Renal pelvis (tissue), 12 donors: ENCODE results near the gene CXCL5. TPM values are rescaled to one million over a fixed set of nuclear protein-coding genes. Genes with fewer than 3 reads are reported as not detected.

Source experiments
- DNase-seq: peaks from one replicate; pipeline ENCODE4 v3.0.0-alpha.2; 2013
- long read RNA-seq, 16 experiments: transcript quantifications; one replicate each; lab custom pipeline, GENCODE V29; 2026
- polyA plus RNA-seq, 3 donors: library from polyadenylated mRNA; unstranded; fragments of 120-200 nt; gene quantifications; one replicate each; pipeline ENCODE4 v1.2.1, GENCODE V29; 2013; ENCODE audit not compliant: insufficient read length in 3 of 3

The CXCL5 gene
- under 1 TPM in 2 of 3 donors, not detected in 1; 0.07 to 0.12 TPM for polyA plus RNA-seq
- long read RNA-seq, donor 1: 0 reads
- long read RNA-seq, donor 2: 0 reads
- long read RNA-seq, donor 3: 0 reads
- long read RNA-seq, donor 4: 0 reads
- long read RNA-seq, donor 5: 0 reads
- long read RNA-seq, donor 6: 0 reads
- long read RNA-seq, donor 7: 0 reads
- long read RNA-seq, donor 8, partial matches to known transcripts: 0 of 3 reads
- long read RNA-seq, donor 8, other reads (novel, unspliced or antisense): 0 of 3 reads
- long read RNA-seq, donor 9: 0 reads
- long read RNA-seq, donor 10: 0 reads
- long read RNA-seq, donor 11: 0 reads
- long read RNA-seq, donor 12: 0 reads
- long read RNA-seq, donor 13: 0 reads
- long read RNA-seq, donor 14: 0 reads
- long read RNA-seq, donor 15, partial matches to known transcripts: 0 of 2 reads
- long read RNA-seq, donor 15, other reads (novel, unspliced or antisense): 0 of 2 reads
- long read RNA-seq, donor 16: 0 reads

DNA sequence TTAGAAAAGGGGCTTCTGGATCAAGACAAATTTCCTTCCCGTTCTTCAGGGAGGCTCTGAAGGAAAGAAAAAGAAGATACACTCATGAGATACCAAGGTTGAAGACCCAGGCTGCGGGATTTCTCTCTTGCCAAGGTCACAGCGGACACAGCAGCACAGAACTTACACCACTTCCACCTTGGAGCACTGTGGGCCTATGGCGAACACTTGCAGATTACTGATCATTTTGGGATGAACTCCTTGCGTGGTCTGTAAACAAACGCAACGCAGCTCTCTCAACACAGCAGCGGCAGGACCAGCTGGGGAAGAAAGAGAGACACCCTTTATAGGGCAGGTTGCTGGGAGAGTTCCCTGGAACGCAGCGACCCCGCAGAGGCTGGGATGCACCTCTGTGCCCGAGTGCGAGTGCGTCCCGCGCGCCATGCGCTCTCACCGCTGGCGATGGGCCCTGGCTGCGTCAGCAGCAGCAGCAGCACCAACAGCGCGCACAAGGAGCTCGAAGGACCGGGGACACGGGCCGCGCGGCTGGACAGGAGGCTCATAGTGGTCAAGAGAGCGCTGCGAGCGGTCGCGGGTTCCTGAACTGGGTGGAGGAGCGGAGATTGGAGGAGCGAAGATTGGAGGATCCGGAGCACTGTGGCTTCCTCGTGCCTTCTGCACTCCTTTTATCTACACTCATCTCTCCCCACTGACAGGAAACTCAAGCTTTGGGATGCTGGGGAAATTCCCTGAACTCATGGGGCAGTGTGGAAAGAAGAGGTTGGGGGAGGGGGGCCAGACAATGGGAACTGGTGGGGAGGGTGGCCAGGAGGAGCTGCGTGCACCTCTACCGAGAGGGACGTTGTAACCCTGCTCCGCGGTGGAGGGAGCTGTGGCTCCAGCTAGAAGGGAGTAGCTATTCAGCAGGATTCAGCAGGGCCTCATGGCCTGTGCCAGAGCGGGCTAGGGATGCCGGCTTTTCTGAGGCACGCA lies at the start of gene CXCL5:
Gene CXCL5, minus strand, starts transcription at position 638 of the 972 bp plus-strand sequence. Its CDS starts 96 bp downstream, at position 542.
- peak; percentile 3 for DNase-seq

DNA sequence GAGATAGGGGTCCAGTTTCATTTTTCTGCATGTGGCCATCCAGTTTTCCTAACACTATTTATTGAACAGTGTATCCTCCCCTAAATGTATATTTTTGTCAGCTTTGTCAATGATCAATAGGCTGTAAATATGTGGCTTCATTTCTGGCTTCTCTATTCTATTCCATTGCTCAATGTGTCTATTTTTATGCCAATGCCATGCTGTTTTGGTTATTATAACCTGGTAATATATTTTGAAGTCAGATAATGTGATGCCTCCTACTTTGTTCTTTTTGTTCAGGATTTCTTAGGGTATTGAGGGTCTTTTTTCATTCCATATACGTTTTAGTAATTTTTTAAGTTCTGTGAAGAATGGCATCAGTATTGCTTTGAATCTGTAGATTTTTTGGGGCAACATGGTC lies 48.7 kb upstream of the CXCL5 start:
- DNase-seq: no peak

DNA sequence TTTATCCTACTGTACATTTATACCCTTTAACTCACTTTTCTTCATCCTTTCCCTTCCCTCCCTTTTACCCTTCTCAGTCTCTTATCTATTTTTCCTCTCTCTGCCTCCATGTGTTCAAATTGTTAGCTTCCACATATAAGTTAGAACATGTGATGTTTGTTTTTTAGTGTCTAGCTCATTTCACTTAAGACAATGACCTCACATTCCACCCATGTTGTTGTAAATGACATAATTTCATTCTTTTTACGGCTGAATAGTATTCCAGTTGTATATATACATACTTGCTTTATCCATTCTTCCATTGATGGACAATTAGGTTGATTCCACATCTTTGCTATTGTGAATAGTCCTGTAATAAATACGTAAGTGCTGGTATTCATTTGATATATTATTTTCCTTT lies 47.3 kb upstream of the CXCL5 start:
- DNase-seq: no peak

DNA sequence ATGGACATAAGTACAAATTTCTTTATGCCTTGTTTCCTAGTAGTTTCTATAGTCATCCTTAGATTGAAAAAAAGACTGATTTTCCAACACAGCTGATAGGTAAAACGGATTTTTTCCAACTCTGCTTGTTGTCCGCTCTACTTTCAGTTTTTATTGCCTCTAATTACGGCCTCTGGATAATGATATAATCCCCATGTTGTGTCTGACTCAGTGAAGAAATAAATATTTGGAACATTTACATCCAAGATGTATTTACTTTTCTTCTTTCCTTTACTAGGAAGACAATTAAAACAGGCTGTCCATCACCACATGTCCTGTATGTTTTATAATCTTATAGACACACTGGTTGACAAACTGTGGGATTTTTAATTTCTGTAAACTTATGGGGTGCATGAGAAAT lies 46.8 kb upstream of the CXCL5 start:
- DNase-seq: no peak

DNA sequence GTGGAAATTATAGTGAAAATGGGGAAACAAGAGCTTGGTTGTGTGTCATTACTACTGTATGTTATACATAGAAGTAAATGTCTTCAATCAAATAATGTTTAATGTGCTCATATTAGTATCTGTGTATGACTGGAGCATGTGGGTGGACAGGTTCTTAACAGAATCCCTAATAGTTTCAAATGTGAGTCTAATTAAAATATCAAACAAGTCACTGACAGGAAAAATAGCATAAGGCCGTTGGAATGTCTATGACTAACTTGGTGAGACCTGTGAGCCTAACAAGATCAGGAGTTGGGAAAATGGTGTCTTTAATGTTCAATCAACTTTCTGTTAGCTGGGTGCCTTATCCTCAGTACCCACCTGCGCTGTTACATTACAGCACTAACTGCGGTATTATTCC lies 46.2 kb upstream of the CXCL5 start:
- no peak for DNase-seq

DNA sequence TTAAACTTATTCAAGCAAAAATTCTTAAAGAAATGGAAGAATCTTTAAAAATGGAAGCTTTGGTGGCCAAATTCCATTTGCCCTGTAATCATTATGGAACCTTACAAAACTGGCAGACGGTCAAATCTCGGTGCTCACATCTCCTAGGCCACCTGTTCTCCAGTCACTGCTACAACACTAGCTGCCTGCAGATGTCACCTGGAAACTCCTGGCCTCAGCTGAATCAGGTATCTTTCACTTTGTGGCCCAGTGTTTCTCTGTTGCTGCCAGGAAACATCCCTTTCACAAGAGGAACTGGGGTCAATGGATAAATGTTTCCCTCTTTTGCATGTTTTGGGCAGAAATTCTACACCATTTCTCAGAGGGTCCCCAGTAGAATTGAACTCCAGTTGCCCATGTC lies 44.2 kb upstream of the CXCL5 start:
- DNase-seq: no peak

DNA sequence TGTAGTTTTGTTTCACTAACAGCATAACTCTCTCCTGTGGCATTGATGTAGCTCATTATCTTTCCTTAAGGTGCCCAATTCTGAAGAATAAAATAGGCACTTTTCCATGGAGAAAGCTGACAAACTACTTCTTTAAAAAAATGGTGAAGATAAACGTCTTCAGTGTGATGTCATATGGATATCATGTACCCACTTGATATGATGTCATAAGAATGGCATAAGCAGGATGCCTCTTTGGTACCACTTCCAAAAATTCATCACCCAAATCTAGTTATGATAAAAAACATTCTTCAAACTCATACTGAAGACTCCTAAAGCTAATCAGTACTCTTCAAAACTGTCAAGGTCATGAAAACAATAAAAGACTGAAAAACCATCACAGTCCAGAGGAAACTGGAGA lies 42.9 kb upstream of the CXCL5 start:
- no peak for DNase-seq

DNA sequence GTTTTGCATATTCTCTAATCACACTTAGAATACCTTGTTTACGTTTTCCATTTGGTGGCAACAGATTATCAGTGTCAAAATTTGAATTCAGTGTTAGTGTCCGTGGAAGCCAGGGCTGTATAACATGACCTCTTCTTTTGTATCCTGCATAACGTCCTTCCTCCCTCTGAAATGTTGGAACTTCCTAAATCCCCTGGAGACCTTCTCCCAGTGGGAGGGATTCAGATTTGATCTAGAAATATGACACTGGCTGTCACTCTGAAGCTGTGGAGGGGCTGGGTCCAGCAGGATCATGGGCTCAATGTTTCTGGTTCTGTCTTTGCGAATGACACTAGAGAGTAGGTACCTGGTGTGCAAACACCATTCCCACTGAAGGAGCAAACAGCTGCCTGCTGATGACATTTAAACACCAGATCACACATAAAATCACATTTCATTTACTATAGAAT lies 40.9 kb upstream of the CXCL5 start:
- DNase-seq: no peak

DNA sequence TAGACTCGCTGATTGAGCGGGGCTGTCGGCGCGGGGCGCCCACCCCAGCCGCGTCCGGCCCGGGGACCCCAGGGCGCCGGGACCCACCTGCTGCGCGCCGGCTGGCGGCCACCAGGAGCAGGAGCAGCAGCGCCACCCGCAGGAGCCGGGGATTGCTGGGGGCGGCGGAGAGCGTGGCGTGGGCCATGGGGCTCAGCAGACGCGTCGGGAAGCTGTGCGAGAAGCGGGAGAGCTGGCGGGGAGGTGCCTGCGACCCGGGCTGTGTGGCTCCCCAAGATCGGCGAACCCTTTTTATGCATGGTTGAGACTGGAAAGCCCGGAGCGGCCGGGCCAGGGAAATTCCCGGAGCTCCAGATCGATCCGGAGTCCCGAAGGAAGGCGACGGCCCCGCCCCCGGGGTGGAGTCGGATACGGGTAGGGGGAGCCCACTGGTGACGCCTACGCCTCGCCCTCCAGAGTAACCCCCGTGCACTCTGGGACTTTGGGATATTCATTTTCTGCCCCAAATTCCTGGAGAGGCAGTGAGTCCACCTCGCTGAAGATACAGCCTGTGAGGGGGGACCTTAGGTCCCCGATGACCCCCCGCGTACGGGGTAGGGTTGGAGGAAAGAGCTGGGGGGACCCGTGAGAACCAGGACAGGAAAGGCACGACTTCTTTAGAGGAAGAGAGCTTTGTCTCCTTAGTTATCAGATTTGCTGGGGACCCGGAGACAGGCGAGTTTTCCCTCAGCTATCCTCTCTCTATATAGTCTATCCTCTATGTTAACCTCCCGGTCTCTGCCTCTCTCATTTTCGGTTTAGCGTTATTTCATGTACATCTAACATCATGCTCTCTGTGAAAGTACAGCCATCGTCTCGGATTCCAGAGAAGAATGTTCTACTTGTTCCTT lies 40.2 kb upstream of the CXCL5 start, which contains the start of gene CXCL3:
Gene CXCL3, minus strand, starts transcription at position 265 of the 890 bp plus-strand sequence. Its CDS starts 78 bp downstream, at position 187.
- DNase-seq: peak; percentile 35

DNA sequence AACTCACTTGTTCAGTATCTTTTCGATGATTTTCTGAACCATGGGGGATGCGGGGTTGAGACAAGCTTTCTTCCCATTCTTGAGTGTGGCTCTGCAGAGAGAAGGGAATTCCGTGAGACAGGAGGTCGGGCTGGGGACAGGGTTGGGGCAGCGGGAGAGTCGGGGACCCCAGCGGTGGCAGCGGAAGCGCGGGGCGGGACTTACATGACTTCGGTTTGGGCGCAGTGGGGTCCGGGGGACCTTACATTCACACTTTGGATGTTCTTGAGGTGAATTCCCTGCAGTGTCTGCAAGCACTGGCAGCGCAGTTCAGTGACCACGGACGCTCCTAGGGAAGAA lies 39.6 kb upstream of the CXCL5 start:
- no peak for DNase-seq

DNA sequence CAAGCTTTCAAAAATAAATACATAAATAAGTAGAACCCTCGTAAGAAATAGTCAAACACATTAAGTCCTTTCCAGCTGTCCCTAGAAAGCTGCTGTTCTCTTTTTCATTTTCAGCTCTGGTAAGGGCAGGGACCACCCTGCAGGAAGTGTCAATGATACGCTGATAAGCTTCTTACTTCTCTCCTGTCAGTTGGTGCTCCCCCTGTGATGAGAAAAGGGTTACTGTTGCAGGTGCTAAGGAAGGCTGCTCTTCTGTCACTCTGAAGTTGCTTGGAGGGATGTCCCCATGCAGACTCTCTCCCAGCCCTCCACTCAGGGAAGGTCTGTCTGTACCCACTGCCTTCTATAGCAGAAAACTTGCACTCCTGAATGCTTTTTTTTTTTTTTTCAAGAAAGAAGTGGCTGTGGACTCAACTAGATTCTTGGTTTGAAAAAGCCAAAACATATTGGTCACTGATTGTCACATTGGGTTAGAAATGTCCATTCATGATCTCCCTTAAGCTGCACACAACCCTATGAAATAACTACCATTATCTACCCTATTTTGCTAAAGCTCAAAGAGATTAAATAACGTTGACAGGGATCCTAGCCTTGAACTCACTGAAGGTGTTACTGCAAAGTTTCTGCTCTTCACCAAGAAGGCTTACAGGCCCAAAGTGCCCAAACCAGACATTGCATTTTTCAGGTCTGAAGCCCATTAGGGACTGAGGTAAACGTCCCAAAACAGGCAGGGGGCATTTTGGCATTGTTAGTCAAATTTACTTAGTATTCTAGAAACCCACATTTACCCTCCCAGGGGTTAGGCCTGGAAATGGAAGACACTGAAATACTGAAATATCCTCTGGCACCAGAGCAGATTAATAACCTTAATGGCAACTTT lies 38.8 kb upstream of the CXCL5 start:
- DNase-seq: no peak

DNA sequence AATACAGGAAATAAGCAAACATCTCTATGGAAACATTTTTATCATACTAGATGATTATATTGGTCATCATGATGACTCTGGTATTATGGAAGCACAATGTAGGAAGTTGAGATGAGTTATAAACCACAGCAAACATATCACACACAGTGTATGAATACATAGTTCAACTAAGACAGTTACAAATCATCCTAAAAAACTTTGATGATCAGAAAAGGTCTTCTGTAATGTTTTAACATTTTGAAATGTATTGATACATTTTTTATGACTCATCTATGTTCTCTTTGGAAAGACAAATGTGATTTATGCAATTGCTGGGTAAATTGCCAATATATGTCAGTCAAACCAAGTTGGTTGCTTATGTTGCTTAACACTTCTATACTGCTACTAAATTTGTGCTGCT lies 35.3 kb upstream of the CXCL5 start:
- DNase-seq: no peak

DNA sequence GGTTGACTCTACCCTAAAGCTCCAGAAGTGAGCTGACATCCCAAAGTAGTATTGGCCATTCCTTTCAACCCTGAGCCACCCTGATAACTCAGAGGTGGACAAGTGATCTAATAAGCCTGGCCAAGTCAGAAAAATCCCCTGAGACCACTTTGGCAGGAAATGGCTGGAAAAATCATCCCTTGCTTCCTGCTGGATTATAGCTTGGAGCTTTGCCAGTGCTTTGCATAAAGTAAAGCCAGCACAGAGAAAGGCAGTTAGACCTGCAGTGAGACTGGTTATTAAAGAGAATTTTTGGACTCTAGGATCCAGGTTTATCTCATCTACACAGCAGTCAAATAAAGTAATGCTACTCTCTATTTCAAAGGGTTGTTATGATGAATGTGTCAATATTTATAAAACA lies 33.6 kb upstream of the CXCL5 start:
- no peak for DNase-seq

DNA sequence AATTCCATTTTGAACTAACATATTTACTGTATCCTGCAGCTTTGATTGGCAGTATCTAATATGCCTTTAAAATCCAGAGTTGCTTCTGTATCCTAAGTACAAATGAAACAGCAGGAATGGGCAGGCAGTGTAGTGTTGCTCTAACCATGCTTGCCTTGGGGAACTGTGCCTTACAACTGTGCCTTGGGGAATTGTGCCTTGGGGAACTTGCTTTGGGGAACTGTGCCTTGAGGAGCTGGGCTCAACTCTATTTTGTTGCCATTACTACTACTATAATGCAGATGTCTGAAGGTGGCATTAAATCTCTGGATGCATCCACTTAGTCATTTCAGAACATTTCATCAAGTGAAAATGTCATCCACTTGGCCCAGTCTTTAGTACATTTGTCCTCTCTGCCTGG lies 33.1 kb upstream of the CXCL5 start:
- DNase-seq: no peak

DNA sequence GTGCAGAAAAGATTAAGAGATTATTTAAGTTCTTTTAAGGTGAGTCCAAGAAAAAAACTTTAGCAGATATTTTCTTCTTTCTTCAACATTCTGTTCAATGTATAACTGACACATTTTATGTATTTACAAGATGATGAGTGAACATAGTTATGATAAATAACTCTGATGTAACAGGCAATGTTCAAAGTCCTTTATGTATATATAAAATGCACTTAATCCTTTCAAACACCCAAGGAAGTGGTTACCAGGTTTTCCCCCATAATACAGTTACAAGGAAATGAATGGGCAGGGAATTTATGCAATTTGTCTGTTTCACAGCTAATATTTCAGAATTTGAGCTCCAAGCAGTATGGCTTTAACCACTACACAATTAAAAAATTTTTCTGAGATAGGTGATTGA lies 31.8 kb upstream of the CXCL5 start:
- DNase-seq: no peak

DNA sequence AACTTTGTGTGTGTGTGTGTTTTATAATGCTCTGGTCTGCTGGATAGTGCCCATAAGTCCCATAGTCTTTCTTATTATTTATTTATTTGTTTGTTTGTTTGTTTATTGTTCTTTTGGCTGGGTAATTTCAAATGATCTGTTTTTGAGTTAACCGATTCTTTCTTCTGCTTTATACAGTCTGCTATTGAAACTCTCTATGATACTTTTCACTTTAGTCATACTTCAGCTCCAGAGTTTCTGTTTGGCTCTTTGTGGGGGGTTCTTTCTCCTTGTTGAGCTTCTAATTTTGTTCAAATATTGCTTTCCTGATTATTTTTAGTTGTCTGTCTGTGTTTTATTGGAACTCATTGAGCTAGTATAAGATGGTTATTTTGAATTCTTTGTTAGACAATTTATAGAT lies 30.0 kb upstream of the CXCL5 start:
- no peak for DNase-seq

DNA sequence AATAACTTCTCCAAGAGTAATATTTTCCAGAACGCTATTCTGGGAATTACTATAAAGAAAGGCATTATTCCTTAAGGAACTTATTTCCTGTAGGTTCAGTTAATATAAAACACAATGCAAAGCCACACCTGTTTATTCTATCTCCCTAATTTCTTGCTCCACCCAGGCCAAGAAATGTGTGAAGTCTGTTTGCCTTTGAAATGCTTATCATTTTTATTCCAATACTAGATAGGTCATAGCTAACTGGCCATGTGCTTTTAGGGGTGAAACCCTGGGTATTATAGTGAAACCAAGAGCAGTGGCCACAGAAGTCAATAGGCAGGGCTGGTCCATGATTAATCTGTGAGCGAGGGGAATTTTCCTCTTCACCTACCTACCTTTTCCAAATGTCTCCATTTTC lies 25.2 kb upstream of the CXCL5 start:
- no peak for DNase-seq

DNA sequence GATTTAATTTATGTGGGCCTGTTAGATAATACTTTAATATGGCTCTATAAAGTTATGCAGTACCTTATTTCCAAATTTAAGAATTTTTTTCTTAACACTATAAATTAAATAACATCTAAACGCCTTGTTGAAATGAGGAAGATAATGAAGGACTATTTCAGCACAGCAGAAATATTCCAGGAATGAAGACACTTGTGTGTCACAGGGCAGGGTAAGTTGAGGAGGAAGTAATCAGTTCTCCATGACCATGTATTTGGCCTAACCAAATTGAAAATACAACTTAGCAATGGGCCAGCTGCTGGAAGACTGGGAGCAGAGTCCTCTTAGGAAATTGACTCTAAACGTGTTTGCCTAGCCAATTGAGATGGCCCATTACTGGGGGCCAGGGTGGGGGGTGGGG lies 23.1 kb upstream of the CXCL5 start:
- no peak for DNase-seq

DNA sequence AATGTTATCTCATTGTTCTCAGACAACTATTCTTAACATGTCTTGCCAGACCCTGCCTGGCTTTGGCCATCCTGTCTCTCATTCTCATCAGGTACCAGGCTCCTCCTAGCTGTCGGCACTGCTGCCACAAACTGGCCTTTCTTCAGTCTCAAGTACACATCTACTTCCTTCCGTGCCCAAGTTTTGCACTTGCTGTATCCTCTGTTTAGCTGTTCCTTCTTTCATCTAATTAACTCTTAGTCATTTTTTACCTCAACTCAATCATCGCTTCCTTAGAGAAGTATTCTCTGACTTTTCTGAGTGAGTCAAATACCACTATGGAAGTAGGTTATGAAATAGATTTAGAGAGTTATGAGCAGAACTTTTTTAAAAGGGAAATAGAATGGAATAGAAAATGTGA lies 20.3 kb upstream of the CXCL5 start:
- no peak for DNase-seq

DNA sequence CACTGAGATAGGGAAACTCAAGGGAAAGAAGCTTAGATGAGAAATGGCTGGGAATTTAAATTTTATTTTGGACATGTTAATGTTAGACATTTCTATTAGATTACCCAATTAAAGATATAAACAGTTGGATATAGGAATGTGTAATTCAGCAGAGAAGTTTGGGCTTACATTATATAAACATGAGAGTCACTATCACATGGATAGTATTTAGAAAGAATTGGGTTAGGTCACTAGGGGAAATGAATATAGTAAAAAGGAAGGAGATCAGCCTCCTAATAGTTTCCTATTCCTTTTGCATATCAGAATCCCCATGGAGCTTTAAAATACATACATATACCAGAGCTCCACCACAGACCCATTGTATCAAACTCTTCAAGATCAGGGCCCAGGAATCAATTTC lies 19.6 kb upstream of the CXCL5 start:
- no peak for DNase-seq

DNA sequence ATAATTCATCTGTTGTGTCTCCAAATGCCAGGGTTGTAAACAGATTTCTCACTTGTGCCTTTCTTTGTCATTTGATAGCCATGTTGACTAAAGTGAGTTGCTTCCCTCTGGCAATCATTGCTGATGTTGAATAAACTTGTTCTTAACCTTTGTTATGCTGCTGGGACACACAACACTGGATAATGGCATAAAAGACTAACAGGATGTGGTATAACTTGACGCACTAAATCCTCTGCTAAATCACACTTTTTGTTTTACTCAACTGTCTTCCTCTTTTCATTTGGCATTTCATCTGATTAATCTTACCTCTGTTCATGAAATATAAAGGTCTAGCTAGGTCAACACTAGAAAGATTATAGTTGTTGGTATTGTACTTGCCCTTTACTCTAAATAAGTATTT lies 17.6 kb upstream of the CXCL5 start:
- no peak for DNase-seq
